GM23338 (cell line): ENCODE measurements around the gene CDHR3. TPM values are rescaled to one million over a fixed set of nuclear protein-coding genes. Genes with fewer than 3 reads are reported as not detected.

Experiments
- ATAC-seq: fragments of 200-7000 bp; cut with Tn5 transposase; 3 replicates; pipeline ENCODE4 v1.9.1; 2020
- DNase-seq: peaks from one replicate; pipeline ENCODE4 v3.0.0-alpha.2; 2015; ENCODE audit warnings: low spot score
- H2AFZ ChIP-seq: fragments of 200-600 bp; sonication (generic); 2 replicates; pipeline ENCODE4 v1.8.0; 2016; ENCODE audit warnings: antibody characterized with exemption, mild to moderate bottlenecking, moderate library complexity
- H3F3A ChIP-seq: fragments of 200-600 bp; sonication (generic); replicated peaks from 2 replicates; pipeline ENCODE4 v1.8.0; 2017; ENCODE audit warnings: antibody characterized with exemption, mixed run types, low read depth
- H3K27ac ChIP-seq: fragments of 200-600 bp; sonication (generic); 2 replicates; pipeline ENCODE4 v1.6.1; 2016; ENCODE audit warnings: low read depth
- H3K27me3 ChIP-seq: fragments of 200-600 bp; sonication (generic); 2 replicates; pipeline ENCODE4 v1.8.0; 2016; ENCODE audit warnings: mild to moderate bottlenecking, mixed run types, moderate library complexity; ENCODE audit not compliant: insufficient read depth
- H3K36me3 ChIP-seq: fragments of 200-600 bp; sonication (generic); 2 replicates; pipeline ENCODE4 v1.8.0; 2016; ENCODE audit warnings: mild to moderate bottlenecking; ENCODE audit not compliant: insufficient read depth
- H3K4me1 ChIP-seq: fragments of 200-600 bp; sonication (generic); 2 replicates; pipeline ENCODE4 v1.8.0; 2016; ENCODE audit warnings: mild to moderate bottlenecking, moderate library complexity; ENCODE audit not compliant: insufficient read depth
- H3K4me2 ChIP-seq: fragments of 200-600 bp; sonication (generic); 2 replicates; pipeline ENCODE4 v1.7.1; 2017; ENCODE audit warnings: mixed run types
- H3K4me3 ChIP-seq: fragments of 200-600 bp; sonication (generic); 2 replicates; pipeline ENCODE4 v1.6.1; 2016; ENCODE audit warnings: mixed run types
- H3K79me2 ChIP-seq: fragments of 200-600 bp; sonication (generic); replicated peaks from 2 replicates; pipeline ENCODE4 v1.8.0; 2017; ENCODE audit warnings: mild to moderate bottlenecking; ENCODE audit not compliant: insufficient read depth
- H3K9me2 ChIP-seq: fragments of 200-600 bp; sonication (generic); 2 replicates; pipeline ENCODE4 v1.8.0; 2017; ENCODE audit not compliant: insufficient read depth
- H4K20me1 ChIP-seq: fragments of 200-600 bp; sonication (generic); replicated peaks from 2 replicates; pipeline ENCODE4 v1.8.0; 2017; ENCODE audit warnings: mild to moderate bottlenecking; ENCODE audit not compliant: insufficient read depth
- H3K27ac Mint-ChIP-seq: 2 replicates; pipeline ENCODE4 v1.8.0; 2020; ENCODE audit warnings: inconsistent platforms, mild to moderate bottlenecking, moderate library complexity, mixed read lengths
- H3K27me3 Mint-ChIP-seq: 3 replicates; pipeline ENCODE4 v1.8.0; 2022; ENCODE audit warnings: low read depth, mild to moderate bottlenecking, moderate library complexity, mixed read lengths, inconsistent platforms; ENCODE audit not compliant: insufficient read depth, poor library complexity
- H3K36me3 Mint-ChIP-seq: 3 replicates; pipeline ENCODE4 v1.8.0; 2021; ENCODE audit warnings: low read depth, mild to moderate bottlenecking, inconsistent platforms, moderate library complexity, mixed read lengths
- H3K4me1 Mint-ChIP-seq: 3 replicates; pipeline ENCODE4 v1.8.0; 2020; ENCODE audit warnings: mild to moderate bottlenecking, inconsistent platforms, mixed read lengths
- H3K4me3 Mint-ChIP-seq: 3 replicates; pipeline ENCODE4 v1.8.0; 2021; ENCODE audit warnings: moderate library complexity, mild to moderate bottlenecking, inconsistent platforms, mixed read lengths
- H3K9me3 Mint-ChIP-seq: 3 replicates; pipeline ENCODE4 v1.8.0; 2020; ENCODE audit warnings: moderate library complexity, mild to moderate bottlenecking, inconsistent platforms, mixed read lengths
- CREB1 ChIP-seq: fragments of 250-450 bp; sonication (Bioruptor Pico); IDR thresholded peaks from 2 replicates; pipeline ENCODE4 v1.5.0; 2020; ENCODE audit warnings: low read depth, mild to moderate bottlenecking, moderate library complexity
- EZH2phosphoT487 ChIP-seq: fragments of 200-600 bp; sonication (generic); IDR thresholded peaks from one replicate; pipeline ENCODE4 v1.8.1; 2018; ENCODE audit warnings: antibody characterized with exemption; ENCODE audit not compliant: unreplicated experiment
- JUNB ChIP-seq: IDR thresholded peaks from one replicate; pipeline ENCODE4 v1.6.1; 2016; ENCODE audit warnings: antibody characterized with exemption; ENCODE audit not compliant: unreplicated experiment
- NANOG ChIP-seq: IDR thresholded peaks from 2 replicates; pipeline ENCODE4 v1.6.1; 2016; ENCODE audit warnings: antibody characterized with exemption, borderline replicate concordance
- POLR2AphosphoS5 ChIP-seq: IDR thresholded peaks from 2 replicates; pipeline ENCODE4 v1.6.1; 2016; ENCODE audit warnings: antibody characterized with exemption, low read depth
- STAT1 ChIP-seq: IDR thresholded peaks from one replicate; pipeline ENCODE4 v1.6.1; 2016; ENCODE audit warnings: antibody characterized with exemption; ENCODE audit not compliant: unreplicated experiment
- ZNF114 ChIP-seq: fragments of 250-450 bp; sonication (Bioruptor Pico); IDR thresholded peaks from 2 replicates; pipeline ENCODE4 v1.5.0; 2020; ENCODE audit warnings: mild to moderate bottlenecking, moderate library complexity
- ZNF331 ChIP-seq: fragments of 250-450 bp; sonication (Bioruptor Pico); IDR thresholded peaks from 2 replicates; pipeline ENCODE4 v1.5.0; 2020; ENCODE audit warnings: low read depth, mild to moderate bottlenecking, moderate library complexity
- polyA plus RNA-seq: library from polyadenylated mRNA; unstranded; fragments of >200 nt; fragmentation: Nextera tagmentation; extraction: Ambion mirVana; gene quantifications from 2 replicates; pipeline ENCODE4 v1.2.1, GENCODE V29; 2016
- total RNA-seq: library from RNA; depleted of rRNA; stranded (reverse); fragments of >200 nt; shearing (Covaris generic); gene quantifications from 2 replicates; pipeline ENCODE4 v1.2.3, GENCODE V29; 2014
- TF ChIP-seq, protein P1 (sequence below), 2 experiments: fragments of 200-600 bp in 1 of 2; sonication (generic) in 1 of 2; conservative IDR thresholded peaks; 2 replicates each; pipeline versions ENCODE4 v1.5.1 to v1.6.1; 2016 to 2017; ENCODE audit warnings: antibody characterized with exemption in 2 of 2, low read depth in 2 of 2, mild to moderate bottlenecking in 2 of 2, moderate library complexity in 1 of 2
- TF ChIP-seq, protein P2 (sequence below): IDR thresholded peaks from one replicate; pipeline ENCODE4 v1.6.1; 2018; ENCODE audit warnings: antibody characterized with exemption; ENCODE audit not compliant: unreplicated experiment
- TF ChIP-seq, protein P3 (sequence below): IDR thresholded peaks from 2 replicates; pipeline ENCODE4 v1.6.1; 2016; ENCODE audit warnings: antibody characterized with exemption

Gene CDHR3
- total and polyA plus RNA-seq, 2 experiments from 2014 or later: 5.1 to 12.2 TPM

DNA sequence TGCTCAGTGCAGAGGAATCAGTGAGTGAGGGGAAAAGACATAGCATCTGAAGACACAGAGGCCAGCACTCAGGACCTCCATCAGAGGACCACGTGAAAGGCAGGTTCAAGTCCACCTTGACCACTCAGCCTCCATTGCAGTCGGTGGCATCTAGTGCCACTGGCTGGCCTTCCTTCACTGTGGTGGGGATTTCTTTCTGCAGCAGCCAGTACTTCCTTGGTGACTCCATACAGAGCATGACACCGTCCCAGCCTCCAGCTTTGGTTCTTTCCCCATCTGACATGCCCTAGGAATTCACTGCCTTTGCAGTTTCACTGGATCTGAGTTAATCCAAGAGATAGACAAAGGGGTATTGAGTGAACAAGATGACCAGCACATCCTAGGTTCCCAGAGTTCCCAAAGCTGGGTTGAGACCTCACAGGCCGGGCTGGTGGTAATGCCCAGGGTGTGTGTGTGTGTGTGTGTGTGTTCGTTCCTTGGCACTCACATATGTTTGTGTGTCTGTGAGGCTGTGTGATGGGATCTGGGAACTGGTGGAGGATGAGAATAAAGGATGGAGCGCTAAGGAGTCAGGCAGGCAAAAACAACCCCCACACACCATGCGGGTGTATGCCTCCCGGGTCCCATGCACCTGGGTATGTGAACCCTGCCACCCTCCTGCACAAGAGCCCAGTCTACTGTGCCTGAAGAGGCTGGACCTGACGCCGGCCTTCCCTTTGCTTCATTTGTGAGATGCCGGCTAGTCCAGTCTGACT is 91.3 kb downstream of the CDHR3 start:
- Mint-ChIP-seq H3K27me3 (peaks cover 10% of the 10 kb centered on the region), H3K36me3 (peaks cover 8% of the 10 kb centered on the region)
- no peak for ATAC-seq

DNA sequence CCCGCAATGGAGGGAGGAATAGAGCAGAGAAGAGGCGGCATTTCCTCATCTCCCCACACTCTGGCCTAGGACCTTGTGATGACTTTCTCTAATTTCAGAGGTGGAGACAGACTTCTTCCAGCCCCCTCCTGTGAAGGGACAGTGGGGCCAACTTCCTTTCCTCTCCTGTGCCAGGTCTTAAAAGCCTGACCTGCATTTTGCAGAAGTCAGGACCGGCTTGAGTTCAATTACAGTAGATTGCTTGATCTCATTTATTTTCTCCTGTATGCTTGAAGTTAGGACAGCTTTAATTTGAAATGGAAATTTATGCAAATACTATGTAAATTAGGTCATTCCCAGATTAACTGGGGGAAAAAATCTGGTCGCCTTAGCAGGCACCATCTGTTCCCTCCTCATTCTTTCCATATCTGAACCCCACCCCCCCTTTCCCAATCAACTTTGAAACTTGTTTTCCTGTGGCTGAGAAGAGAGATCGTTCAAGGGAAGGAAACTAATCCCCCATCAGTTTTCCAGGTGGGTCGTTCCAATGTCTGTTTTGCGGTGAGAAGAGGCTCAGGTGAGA is 92.0 kb downstream of the CDHR3 start:
- H3K27me3 Mint-ChIP-seq: peaks cover 10% of the 10 kb centered on the region
- no peak overlapping the region for H3K27ac Mint-ChIP-seq
- Histone ChIP-seq H3K36me3 (no peaks in the 10 kb centered on the region), H4K20me1 (no peaks in the 10 kb centered on the region), H3K27me3 (no peaks in the 10 kb centered on the region), H3K4me3 (no peak overlapping the region), H3K4me1 (peaks cover 12% of the 10 kb centered on the region; the same call in 1 of the 2 replicates), H2AFZ (peak overlapping the region; percentile 70; the same call in 1 of the 2 replicates), H3K4me2 (peak overlapping the region; percentile 7; the same call in 1 of the 2 replicates), H3K27ac (no peak overlapping the region), H3K79me2 (no peaks in the 10 kb centered on the region), H3K9me2 (peaks cover 2% of the 10 kb centered on the region; the same call in 1 of the 2 replicates), H3F3A (no peaks in the 10 kb centered on the region)
- H3K9me3 Mint-ChIP-seq: peaks cover 22% of the 10 kb centered on the region
- peaks cover 8% of the 10 kb centered on the region for H3K36me3 Mint-ChIP-seq
- DNase-seq (no peak), ATAC-seq (no peak)
- H3K4me1 Mint-ChIP-seq: peaks cover 18% of the 10 kb centered on the region
- H3K4me3 Mint-ChIP-seq: no peak overlapping the region; the same call in 2 of the 3 replicates
- TF ChIP-seq JUNB (no peak), ZNF331 (CRISPR knock-in tag) (no peak), EZH2phosphoT487 (no peak), CREB1 (CRISPR knock-in tag) (no peak), STAT1 (no peak), NANOG (no peak), ZNF114 (CRISPR knock-in tag) (no peak)
- TF ChIP-seq, protein P1, sequence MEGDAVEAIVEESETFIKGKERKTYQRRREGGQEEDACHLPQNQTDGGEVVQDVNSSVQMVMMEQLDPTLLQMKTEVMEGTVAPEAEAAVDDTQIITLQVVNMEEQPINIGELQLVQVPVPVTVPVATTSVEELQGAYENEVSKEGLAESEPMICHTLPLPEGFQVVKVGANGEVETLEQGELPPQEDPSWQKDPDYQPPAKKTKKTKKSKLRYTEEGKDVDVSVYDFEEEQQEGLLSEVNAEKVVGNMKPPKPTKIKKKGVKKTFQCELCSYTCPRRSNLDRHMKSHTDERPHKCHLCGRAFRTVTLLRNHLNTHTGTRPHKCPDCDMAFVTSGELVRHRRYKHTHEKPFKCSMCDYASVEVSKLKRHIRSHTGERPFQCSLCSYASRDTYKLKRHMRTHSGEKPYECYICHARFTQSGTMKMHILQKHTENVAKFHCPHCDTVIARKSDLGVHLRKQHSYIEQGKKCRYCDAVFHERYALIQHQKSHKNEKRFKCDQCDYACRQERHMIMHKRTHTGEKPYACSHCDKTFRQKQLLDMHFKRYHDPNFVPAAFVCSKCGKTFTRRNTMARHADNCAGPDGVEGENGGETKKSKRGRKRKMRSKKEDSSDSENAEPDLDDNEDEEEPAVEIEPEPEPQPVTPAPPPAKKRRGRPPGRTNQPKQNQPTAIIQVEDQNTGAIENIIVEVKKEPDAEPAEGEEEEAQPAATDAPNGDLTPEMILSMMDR (conservative IDR thresholded peaks at IDR 0.05; ENCODE audit: low read depth in 2 of 2): no peak
- TF ChIP-seq, protein P2, sequence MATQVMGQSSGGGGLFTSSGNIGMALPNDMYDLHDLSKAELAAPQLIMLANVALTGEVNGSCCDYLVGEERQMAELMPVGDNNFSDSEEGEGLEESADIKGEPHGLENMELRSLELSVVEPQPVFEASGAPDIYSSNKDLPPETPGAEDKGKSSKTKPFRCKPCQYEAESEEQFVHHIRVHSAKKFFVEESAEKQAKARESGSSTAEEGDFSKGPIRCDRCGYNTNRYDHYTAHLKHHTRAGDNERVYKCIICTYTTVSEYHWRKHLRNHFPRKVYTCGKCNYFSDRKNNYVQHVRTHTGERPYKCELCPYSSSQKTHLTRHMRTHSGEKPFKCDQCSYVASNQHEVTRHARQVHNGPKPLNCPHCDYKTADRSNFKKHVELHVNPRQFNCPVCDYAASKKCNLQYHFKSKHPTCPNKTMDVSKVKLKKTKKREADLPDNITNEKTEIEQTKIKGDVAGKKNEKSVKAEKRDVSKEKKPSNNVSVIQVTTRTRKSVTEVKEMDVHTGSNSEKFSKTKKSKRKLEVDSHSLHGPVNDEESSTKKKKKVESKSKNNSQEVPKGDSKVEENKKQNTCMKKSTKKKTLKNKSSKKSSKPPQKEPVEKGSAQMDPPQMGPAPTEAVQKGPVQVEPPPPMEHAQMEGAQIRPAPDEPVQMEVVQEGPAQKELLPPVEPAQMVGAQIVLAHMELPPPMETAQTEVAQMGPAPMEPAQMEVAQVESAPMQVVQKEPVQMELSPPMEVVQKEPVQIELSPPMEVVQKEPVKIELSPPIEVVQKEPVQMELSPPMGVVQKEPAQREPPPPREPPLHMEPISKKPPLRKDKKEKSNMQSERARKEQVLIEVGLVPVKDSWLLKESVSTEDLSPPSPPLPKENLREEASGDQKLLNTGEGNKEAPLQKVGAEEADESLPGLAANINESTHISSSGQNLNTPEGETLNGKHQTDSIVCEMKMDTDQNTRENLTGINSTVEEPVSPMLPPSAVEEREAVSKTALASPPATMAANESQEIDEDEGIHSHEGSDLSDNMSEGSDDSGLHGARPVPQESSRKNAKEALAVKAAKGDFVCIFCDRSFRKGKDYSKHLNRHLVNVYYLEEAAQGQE: no peak
- TF ChIP-seq, protein P3, sequence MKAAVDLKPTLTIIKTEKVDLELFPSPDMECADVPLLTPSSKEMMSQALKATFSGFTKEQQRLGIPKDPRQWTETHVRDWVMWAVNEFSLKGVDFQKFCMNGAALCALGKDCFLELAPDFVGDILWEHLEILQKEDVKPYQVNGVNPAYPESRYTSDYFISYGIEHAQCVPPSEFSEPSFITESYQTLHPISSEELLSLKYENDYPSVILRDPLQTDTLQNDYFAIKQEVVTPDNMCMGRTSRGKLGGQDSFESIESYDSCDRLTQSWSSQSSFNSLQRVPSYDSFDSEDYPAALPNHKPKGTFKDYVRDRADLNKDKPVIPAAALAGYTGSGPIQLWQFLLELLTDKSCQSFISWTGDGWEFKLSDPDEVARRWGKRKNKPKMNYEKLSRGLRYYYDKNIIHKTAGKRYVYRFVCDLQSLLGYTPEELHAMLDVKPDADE: no peak

More for the DNA sequence above, 91.3 kb downstream of the CDHR3 start:
- no peaks in the 10 kb centered on the region for H3K79me2 ChIP-seq
- TF ChIP-seq POLR2AphosphoS5 (no peak), ZNF331 (CRISPR knock-in tag) (no peak), EZH2phosphoT487 (no peak), ZNF114 (CRISPR knock-in tag) (no peak)
- TF ChIP-seq, protein P3: no peak
- Mint-ChIP-seq H3K27ac (no peak overlapping the region), H3K9me3 (peaks cover 19% of the 10 kb centered on the region), H3K4me1 (peaks cover 18% of the 10 kb centered on the region), H3K4me3 (no peak overlapping the region)
- H3K27me3 ChIP-seq: no peaks in the 10 kb centered on the region
- H3K4me3 ChIP-seq: no peak overlapping the region
- H3K4me1 ChIP-seq: peaks cover 12% of the 10 kb centered on the region; the same call in 1 of the 2 replicates
- H3K4me2 ChIP-seq: peak overlapping the region; percentile 7; the same call in 1 of the 2 replicates
- H3K9me2 ChIP-seq: peaks cover 2% of the 10 kb centered on the region; the same call in 1 of the 2 replicates
- no peaks in the 10 kb centered on the region for H3K36me3 ChIP-seq
- H3K27ac ChIP-seq: no peak overlapping the region
- H2AFZ ChIP-seq: no peak overlapping the region
- no peak for DNase-seq
- H3F3A ChIP-seq: no peaks in the 10 kb centered on the region
- no peaks in the 10 kb centered on the region for H4K20me1 ChIP-seq
